Neural cell (in vitro differentiated cells): Measurements from ENCODE around the gene ABHD4. TPM values are rescaled to one million over a fixed set of nuclear protein-coding genes. Genes with fewer than 3 reads are reported as not detected.

ENCODE experiments used
- H2AFZ ChIP-seq: fragments of 200-600, 300-800 bp; sonication (generic), shearing (Covaris generic); 2 replicates; pipeline ENCODE4 v1.6.0; 2014; ENCODE audit warnings: low read depth, mild to moderate bottlenecking, antibody characterized with exemption, low read length, moderate library complexity
- H3F3A ChIP-seq: fragments of 200-600 bp; shearing (Covaris generic); 2 replicates; pipeline ENCODE4 v1.6.1; 2016; ENCODE audit warnings: mild to moderate bottlenecking, moderate library complexity, mixed read lengths, antibody characterized with exemption, low read length; ENCODE audit not compliant: insufficient read depth, poor library complexity, severe bottlenecking
- H3K27ac ChIP-seq: fragments of 200-600, 300-800 bp; sonication (generic), shearing (Covaris generic); 2 replicates; pipeline ENCODE4 v1.5.1; 2014; ENCODE audit warnings: mild to moderate bottlenecking, low read length, moderate library complexity
- H3K27me3 ChIP-seq: fragments of 300-800, 200-600 bp; sonication (generic), shearing (Covaris generic); 2 replicates; pipeline ENCODE4 v1.6.0; 2014; ENCODE audit warnings: mild to moderate bottlenecking, low read depth, low read length, moderate library complexity; ENCODE audit not compliant: insufficient read depth
- H3K36me3 ChIP-seq: fragments of 300-800, 200-600 bp; sonication (generic), shearing (Covaris generic); 2 replicates; pipeline ENCODE4 v1.5.1; 2014; ENCODE audit warnings: mild to moderate bottlenecking, antibody characterized with exemption, low read length, moderate library complexity; ENCODE audit not compliant: insufficient read depth
- H3K4me2 ChIP-seq: fragments of 300-800, 200-600 bp; sonication (generic), shearing (Covaris generic); 2 replicates; pipeline ENCODE4 v1.6.0; 2014; ENCODE audit warnings: mild to moderate bottlenecking, low read length
- H3K4me3 ChIP-seq: fragments of 300-800, 200-600 bp; sonication (generic), shearing (Covaris generic); 2 replicates; pipeline ENCODE4 v1.5.1; 2014; ENCODE audit warnings: mild to moderate bottlenecking, low read length, moderate library complexity
- H3K79me2 ChIP-seq: fragments of 200-600 bp; shearing (Covaris generic); replicated peaks from 2 replicates; pipeline ENCODE4 v1.6.0; 2014; ENCODE audit warnings: mild to moderate bottlenecking, low read length, moderate library complexity; ENCODE audit not compliant: insufficient read depth
- H3K9ac ChIP-seq: fragments of 300-800, 200-600 bp; sonication (generic), shearing (Covaris generic); 2 replicates; pipeline ENCODE4 v1.6.1; 2016; ENCODE audit warnings: mild to moderate bottlenecking, low read length, mixed read lengths
- H3K9me2 ChIP-seq: fragments of 200-600 bp; shearing (Covaris generic); 2 replicates; pipeline ENCODE4 v1.6.1; 2016; ENCODE audit warnings: mild to moderate bottlenecking, low read length, mixed read lengths; ENCODE audit not compliant: insufficient read depth
- H3K9me3 ChIP-seq: fragments of 200-600, 300-800 bp; sonication (generic), shearing (Covaris generic); 2 replicates; pipeline ENCODE4 v1.6.1; 2016; ENCODE audit warnings: mild to moderate bottlenecking, mixed run types, low read length, moderate library complexity, mixed read lengths
- H4K20me1 ChIP-seq: fragments of 200-600 bp; shearing (Covaris generic); 2 replicates; pipeline ENCODE4 v1.6.1; 2016; ENCODE audit warnings: mild to moderate bottlenecking, mixed run types; ENCODE audit not compliant: insufficient read depth
- EP300 ChIP-seq: fragments of 450-650 bp; conservative IDR thresholded peaks from 2 replicates; pipeline ENCODE4 v1.6.1; 2014; ENCODE audit warnings: antibody characterized with exemption, mild to moderate bottlenecking, moderate library complexity; ENCODE audit not compliant: poor library complexity, severe bottlenecking
- EZH2 ChIP-seq: fragments of 200-600, 300-800 bp; shearing (Covaris generic), sonication (generic); IDR thresholded peaks from 2 replicates; pipeline ENCODE4 v1.6.1; 2014; ENCODE audit warnings: antibody characterized with exemption, low read length, borderline replicate concordance, mild to moderate bottlenecking; ENCODE audit not compliant: insufficient read depth, poor library complexity, severe bottlenecking
- MXI1 ChIP-seq: fragments of 450-650 bp; conservative IDR thresholded peaks from 2 replicates; pipeline ENCODE4 v1.6.1; 2014; ENCODE audit warnings: antibody characterized with exemption, mild to moderate bottlenecking; ENCODE audit not compliant: poor library complexity, severe bottlenecking
- POLR2AphosphoS5 ChIP-seq: IDR thresholded peaks from 2 replicates; pipeline ENCODE4 v1.6.1; 2012
- RAD21 ChIP-seq: fragments of 450-650 bp; conservative IDR thresholded peaks from 2 replicates; pipeline ENCODE4 v1.6.1; 2014; ENCODE audit warnings: antibody characterized with exemption, mild to moderate bottlenecking, moderate library complexity
- SMC3 ChIP-seq: fragments of 450-650 bp; conservative IDR thresholded peaks from 2 replicates; pipeline ENCODE4 v1.6.1; 2014; ENCODE audit warnings: antibody characterized with exemption, mild to moderate bottlenecking, moderate library complexity; ENCODE audit not compliant: poor library complexity
- TAF1 ChIP-seq: IDR thresholded peaks from 2 replicates; pipeline ENCODE4 v1.6.1; 2012; ENCODE audit warnings: low read depth
- polyA plus RNA-seq: library from polyadenylated mRNA; depleted of rRNA; stranded (reverse); fragments of >200 nt; gene quantifications from 2 replicates; pipeline ENCODE4 v1.2.3, GENCODE V29; 2014
- TF ChIP-seq, protein P1 (sequence below): fragments of 450-650 bp; IDR thresholded peaks from 2 replicates; pipeline ENCODE4 v1.5.1; 2014; ENCODE audit warnings: antibody characterized with exemption, mild to moderate bottlenecking, moderate library complexity; ENCODE audit not compliant: poor library complexity, severe bottlenecking
- TF ChIP-seq, protein P2 (sequence below): IDR thresholded peaks from 2 replicates; pipeline ENCODE4 v1.6.1; 2012; ENCODE audit warnings: borderline replicate concordance

The ABHD4 gene
- polyA plus RNA-seq, 1 donor from 2014 or later = 2.6 TPM

GRCh38 chr14:22593189-22593588 lies 4.9 kb upstream of the ABHD4 start:
- Histone ChIP-seq H3K9me2 (no peaks in the 10 kb centered on the region), H3K36me3 (no peaks in the 10 kb centered on the region), H4K20me1 (no peaks in the 10 kb centered on the region), H3K4me2 (no peak overlapping the region), H3K9ac (no peak overlapping the region), H3K79me2 (peaks cover 7% of the 10 kb centered on the region), H3K27ac (no peak overlapping the region), H3K27me3 (peaks cover 2% of the 10 kb centered on the region), H3K9me3 (no peaks in the 10 kb centered on the region), H3F3A (peaks cover 5% of the 10 kb centered on the region), H3K4me3 (no peak overlapping the region), H2AFZ (no peak overlapping the region)
- TF ChIP-seq SMC3 = no peak
- no peak for TF ChIP-seq MXI1
- TF ChIP-seq EZH2 = no peak
- TF ChIP-seq POLR2AphosphoS5 = no peak
- no peak for TF ChIP-seq RAD21
- TF ChIP-seq TAF1 = no peak
- no peak for TF ChIP-seq EP300
- TF ChIP-seq, protein P1, sequence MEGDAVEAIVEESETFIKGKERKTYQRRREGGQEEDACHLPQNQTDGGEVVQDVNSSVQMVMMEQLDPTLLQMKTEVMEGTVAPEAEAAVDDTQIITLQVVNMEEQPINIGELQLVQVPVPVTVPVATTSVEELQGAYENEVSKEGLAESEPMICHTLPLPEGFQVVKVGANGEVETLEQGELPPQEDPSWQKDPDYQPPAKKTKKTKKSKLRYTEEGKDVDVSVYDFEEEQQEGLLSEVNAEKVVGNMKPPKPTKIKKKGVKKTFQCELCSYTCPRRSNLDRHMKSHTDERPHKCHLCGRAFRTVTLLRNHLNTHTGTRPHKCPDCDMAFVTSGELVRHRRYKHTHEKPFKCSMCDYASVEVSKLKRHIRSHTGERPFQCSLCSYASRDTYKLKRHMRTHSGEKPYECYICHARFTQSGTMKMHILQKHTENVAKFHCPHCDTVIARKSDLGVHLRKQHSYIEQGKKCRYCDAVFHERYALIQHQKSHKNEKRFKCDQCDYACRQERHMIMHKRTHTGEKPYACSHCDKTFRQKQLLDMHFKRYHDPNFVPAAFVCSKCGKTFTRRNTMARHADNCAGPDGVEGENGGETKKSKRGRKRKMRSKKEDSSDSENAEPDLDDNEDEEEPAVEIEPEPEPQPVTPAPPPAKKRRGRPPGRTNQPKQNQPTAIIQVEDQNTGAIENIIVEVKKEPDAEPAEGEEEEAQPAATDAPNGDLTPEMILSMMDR = no peak

DNA sequence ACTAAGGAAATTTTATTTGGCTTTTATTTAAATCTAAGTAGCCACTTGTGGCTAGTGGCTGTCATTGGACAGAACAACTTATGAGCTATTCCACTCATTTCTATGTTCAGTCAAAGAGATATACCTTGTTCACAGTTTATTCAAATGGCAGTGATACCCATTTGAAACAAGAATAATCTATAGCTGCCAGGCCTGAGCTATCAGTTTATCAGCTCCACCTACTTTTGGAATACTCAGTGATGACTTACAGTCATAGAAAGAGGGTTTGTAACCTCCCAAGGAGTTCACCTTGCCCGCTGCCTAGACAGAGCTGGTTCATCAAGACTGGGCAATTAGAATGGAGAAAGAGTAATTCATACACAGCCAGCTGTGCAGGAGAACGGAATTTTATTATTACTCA lies 4.5 kb upstream of the ABHD4 start:
- no peak overlapping the region for H3K4me3 ChIP-seq
- no peak overlapping the region for H3K9ac ChIP-seq
- H3K36me3 ChIP-seq = no peaks in the 10 kb centered on the region
- no peak overlapping the region for H3K27ac ChIP-seq
- H3K9me3 ChIP-seq = no peaks in the 10 kb centered on the region
- H2AFZ ChIP-seq = no peak overlapping the region
- TF ChIP-seq TAF1 = no peak
- TF ChIP-seq, protein P2, sequence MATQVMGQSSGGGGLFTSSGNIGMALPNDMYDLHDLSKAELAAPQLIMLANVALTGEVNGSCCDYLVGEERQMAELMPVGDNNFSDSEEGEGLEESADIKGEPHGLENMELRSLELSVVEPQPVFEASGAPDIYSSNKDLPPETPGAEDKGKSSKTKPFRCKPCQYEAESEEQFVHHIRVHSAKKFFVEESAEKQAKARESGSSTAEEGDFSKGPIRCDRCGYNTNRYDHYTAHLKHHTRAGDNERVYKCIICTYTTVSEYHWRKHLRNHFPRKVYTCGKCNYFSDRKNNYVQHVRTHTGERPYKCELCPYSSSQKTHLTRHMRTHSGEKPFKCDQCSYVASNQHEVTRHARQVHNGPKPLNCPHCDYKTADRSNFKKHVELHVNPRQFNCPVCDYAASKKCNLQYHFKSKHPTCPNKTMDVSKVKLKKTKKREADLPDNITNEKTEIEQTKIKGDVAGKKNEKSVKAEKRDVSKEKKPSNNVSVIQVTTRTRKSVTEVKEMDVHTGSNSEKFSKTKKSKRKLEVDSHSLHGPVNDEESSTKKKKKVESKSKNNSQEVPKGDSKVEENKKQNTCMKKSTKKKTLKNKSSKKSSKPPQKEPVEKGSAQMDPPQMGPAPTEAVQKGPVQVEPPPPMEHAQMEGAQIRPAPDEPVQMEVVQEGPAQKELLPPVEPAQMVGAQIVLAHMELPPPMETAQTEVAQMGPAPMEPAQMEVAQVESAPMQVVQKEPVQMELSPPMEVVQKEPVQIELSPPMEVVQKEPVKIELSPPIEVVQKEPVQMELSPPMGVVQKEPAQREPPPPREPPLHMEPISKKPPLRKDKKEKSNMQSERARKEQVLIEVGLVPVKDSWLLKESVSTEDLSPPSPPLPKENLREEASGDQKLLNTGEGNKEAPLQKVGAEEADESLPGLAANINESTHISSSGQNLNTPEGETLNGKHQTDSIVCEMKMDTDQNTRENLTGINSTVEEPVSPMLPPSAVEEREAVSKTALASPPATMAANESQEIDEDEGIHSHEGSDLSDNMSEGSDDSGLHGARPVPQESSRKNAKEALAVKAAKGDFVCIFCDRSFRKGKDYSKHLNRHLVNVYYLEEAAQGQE = no peak
- TF ChIP-seq SMC3 = no peak
- TF ChIP-seq, protein P1 = no peak
- H3K4me2 ChIP-seq = no peak overlapping the region
- no peaks in the 10 kb centered on the region for H4K20me1 ChIP-seq
- peaks cover 3% of the 10 kb centered on the region for H3K79me2 ChIP-seq
- H3F3A ChIP-seq = peaks cover 5% of the 10 kb centered on the region
- peaks cover 2% of the 10 kb centered on the region for H3K27me3 ChIP-seq
- H3K9me2 ChIP-seq = no peaks in the 10 kb centered on the region
